Activated CD8-positive, alpha-beta memory T cell treated with anti-CD3 and anti-CD28 coated beads for 24 hours (primary cell): ENCODE measurements around the gene FOXL2.
A peak's percentile ranks its signal among the peaks of the same experiment; 100 is the strongest.

Experiments
- DNase-seq: peaks from one replicate; pipeline ENCODE4 v3.0.0-alpha.2; 2020

FOXL2 gene

DNA sequence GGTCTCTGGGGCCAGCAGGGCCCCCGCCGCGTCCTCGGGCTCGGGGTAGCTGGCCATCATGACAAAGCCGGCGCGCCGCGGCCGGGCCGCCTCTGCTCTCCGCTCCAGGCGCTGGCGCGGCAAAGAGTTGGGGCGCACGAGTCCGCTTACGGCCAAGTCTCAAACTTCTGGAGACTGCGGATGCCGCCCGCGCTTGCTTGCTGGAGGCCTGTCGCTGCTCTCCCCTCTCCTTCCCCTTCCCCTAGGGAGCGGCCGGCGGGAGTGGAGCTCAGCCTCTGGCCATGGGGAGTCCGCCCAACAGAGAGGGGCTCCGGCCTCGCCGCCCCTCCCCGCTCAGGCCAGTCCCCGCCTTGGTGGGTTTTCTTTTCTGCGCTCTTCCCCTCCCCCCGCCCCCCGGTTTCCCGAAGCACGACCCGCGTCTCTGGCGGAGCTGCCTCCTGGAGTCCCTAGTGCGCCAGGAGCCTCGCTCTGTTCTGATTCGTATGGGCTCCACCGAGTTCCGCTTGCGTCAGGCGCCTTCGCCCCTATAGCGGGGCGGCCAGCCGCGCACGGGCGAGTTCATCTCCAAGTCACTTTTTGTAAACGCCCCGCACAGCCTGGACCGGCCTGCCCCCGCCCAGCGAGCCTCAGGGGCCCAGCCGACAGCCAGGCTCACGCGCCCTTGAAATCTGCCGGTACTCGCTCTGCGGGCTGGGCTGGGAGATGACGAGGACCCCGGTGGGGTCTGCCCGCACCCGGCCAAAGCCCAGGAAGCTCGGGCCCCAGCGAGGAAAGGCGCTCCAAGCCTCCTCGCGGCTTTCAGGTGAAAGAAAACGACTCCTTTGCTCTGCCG lies at the start of gene FOXL2, which contains the start of gene FOXL2NB:
FOXL2 (minus strand) TSS at position 475 of the 832 bp plus-strand sequence; CDS start at position 60, 415 bp downstream.
FOXL2NB (plus strand) TSS at position 555 of the 832 bp plus-strand sequence; CDS start at position 703, 148 bp downstream.
- peak; percentile 69 for DNase-seq

DNA sequence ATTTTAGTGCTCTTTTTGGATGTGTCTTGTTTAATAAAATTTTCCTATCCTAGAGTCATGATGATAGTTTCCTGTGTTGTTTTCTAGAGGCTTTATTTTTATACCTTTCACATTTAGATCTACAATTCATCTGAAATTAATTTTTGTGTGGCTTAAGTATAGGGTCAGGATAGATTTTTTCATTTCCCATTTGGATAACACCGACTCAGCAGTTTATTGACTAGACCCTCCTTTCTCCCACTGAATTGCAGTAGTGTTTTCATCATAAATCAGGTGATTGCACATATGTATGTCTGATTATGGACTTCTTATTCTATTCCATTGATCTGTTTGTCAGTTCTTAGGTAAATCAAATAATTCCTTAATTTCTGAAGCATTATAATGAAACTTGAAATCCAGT lies 48.8 kb upstream of the FOXL2 start:
- DNase-seq = no peak

DNA sequence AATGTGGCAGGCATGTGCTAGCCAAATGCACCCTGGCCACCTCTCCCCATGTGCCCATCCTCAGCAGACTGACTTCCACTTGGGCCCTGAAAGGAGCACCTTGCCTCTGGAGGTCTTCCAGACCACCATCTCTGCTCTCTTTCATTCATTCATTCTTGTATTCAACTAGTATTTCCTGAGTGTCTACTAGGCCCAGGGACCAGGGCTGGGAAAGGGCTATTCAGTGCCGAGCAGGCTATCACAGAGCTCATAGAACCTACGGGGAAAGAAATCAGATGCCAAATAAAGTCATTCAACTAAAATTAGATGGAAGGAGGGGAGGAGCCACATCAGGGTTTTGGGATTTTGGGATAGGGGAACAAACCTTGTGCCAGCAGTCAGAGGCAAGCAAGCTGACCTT lies 40.2 kb upstream of the FOXL2 start:
- no peak for DNase-seq

DNA sequence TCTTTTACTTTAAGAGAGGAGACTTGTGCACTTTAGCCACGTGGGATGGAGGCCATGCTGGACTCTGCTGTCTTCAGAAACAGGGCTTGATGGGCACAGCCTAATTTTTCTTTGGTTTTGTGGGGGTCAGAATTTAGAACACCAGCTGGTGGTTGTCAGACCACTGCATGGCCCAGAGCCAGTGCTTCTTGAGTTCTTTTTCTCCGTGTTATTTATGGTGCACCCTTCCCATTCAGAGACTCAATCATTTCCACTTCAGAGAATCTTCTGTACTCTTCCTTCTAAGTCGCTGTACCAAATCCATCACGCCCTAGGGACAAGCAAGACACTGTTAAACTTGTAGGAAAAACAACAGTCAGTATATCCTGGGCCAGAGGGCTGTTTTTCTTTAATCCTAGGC lies 39.0 kb upstream of the FOXL2 start:
- DNase-seq = no peak

DNA sequence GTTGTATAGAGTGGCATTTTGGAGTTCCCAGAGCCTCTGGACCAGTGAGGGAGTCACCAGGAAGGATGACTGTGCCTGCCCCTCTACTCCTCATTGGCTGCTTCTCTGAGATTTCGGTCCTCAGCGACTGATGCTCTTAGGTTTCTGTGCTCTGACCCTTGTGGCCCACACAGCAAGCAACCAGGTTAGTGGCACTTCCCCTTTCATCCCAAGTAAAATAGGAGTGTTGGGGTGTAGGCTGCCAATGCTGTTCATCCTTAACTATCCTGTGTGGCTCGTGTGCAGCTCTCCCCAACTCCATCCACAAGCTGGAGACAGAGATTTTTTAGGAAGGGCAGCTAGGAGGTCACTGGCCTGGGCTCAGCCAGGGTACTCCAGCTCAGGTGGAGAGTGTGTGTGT lies 37.9 kb upstream of the FOXL2 start:
- no peak for DNase-seq

DNA sequence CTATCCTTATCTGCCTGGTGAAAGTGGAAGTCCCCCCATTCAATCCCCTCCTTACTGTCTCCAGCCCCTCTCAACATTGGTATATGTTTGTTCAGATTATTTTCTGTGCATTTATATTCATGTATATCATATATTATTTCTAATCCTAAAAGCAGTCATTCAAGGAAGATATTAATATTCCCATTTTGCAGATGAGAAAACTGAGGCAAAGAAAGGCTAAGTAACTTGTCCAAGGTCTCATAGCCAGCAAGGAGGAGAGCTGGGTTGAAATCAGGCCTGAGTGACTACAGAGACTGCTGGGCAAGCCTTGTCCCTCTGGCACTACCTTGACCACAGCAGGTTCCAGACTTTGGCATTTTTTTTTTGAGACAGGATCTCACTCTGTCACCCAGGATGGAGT lies 29.1 kb upstream of the FOXL2 start:
- no peak for DNase-seq

DNA sequence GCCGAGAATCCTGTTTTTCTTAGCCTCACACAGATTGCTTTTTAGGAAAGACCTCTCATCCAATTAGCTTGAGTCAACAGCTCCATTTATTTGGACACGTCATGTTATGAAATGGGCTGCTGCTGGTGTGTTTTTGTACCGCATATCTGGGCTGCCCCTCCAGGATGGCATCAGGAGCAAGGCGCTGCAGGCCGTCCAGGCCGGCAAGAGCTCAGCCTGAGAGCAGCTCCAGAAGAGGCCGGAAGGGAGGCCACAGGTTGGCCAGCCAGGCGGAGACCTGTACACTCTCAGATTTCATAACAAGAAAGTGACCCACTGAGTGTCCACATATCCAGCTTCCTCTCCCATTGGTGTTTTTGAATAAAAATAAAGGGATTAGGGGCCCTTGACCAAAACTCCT lies 28.4 kb upstream of the FOXL2 start:
- DNase-seq = no peak

DNA sequence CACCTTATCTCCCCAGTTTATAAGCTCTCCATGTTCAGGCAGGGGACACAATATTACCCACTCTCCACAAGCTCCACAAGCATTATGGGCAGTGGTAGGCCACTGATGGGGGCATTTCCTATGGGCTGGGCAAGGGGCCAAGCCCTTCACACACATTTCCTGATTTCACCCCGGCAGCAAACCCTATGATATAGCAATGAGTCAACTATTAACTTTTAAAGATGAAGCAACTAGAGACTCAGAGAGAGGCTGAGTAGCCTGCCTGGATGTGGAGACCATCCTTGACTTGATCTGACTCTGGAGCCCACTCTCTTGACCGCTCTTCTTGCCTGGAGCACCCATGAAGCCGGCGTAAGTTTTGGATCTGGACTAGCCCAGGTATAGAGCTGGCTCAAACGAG lies 27.5 kb upstream of the FOXL2 start:
- no peak for DNase-seq

DNA sequence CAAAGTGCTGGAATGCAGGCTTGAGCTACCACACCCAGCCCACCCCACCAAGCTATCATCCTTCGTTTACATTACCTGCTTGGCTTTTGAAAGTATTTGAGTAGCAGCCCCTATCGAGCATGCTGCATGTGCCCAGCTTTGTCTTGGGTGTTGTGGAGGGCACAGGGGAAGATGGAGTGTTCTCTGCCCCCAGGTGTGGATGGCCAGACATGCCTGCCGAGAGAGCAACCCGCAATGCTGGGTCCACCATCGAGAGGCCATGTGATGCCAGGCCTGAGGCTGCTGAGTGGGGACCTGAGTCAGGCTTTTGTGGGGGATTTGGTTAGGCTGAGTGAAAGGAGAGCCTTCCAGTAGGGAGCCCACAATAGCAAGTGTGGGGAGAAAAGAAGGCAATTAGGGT lies 26.0 kb upstream of the FOXL2 start:
- DNase-seq = no peak

DNA sequence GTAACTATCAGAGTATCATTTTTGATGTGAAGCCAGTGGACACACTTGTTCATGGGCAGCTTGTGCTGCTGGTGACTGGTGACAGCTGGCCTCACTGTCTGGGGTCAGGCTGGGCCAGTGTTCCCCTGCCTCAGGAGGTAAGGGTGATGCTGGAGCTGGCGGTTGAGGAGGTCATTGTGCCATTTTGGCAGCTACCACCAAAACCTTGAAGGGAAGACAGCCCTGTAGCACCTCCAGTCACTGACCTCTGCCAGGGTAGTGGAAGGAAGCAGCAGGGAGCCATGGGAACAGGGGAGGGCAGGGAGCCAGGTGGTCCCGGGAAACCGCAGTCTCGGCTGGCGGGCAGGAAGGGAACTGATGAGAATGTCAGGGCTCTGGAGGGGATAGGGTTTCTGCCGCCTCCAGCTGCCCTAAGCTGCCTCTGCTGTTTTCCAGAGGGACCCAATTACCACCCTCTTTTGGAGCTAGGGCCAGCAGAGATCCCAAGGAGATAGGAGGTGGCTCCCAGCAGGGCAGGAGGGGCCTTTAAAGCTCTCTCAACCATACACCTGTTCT lies 24.9 kb upstream of the FOXL2 start:
- no peak for DNase-seq

DNA sequence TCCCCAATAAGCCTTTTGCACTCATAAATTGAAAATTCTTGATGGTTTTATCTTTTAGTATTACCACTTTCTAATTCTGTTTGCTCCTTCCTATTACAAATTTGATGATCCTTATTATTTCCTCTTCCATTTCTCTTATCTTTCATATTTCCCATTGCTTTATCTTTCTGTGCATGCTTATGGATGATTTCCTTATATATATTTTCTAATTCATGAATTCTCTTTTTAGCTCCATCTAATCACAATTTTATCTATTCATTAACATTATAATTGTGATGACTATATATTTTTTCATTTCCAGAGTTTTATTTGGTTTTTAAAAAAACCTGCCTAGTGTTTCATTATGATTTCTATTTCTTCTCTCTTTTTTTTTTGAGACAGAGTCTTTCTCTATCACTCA lies 18.0 kb upstream of the FOXL2 start:
- no peak for DNase-seq

DNA sequence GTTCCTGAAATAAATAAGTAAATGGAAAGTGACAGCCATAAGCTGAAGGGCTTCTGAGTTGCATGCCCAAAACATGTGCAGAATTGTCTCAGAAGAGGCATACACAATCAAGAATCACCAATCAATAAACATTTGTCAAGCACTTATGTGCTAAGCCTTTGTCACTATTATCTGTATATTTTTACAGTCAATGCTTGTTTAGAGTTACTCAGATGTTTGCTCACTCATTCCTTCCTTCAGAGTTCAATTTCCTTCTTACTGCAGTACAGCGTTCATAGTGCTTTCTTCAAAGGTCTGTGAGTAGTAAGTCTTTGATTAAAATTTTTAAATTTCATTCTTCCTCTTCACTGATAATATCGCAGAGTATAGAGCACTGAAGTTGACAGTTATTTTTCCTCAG lies 17.3 kb upstream of the FOXL2 start:
- DNase-seq = no peak

DNA sequence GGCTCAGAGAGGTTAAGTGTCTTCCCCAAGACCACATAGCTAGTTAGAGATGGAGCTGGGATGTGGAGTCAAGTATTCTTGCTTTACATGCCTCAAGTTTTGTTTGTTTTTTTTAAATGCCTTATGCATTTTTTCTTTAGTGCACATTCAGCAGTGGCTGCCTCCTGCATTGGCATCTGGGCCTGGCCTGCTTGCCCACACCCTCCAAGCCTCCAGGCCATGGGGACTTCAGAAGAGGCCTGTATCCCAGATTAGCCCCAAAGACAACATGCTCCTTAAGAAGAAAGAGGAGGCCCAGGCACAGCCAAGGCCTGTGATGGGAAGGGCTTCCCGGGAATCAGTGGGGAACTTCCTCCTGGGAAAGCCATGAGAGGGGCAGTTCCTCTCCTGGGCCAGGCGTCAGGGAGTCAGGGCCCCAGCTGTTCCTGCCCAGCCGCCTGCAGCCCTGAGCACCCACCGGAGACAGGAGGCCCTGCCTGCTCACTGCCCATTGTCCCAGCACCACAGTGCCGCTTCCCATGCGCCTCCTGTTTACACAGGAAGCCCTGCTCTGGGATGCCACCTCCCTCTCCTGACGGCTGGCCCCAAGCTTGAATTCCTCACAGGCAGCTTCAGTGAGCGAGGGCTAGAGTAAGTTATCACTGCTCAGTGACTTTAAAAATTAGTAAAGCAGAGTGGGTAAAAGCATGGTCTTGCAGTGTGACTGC lies 16.1 kb upstream of the FOXL2 start:
- peak; percentile 43 for DNase-seq

DNA sequence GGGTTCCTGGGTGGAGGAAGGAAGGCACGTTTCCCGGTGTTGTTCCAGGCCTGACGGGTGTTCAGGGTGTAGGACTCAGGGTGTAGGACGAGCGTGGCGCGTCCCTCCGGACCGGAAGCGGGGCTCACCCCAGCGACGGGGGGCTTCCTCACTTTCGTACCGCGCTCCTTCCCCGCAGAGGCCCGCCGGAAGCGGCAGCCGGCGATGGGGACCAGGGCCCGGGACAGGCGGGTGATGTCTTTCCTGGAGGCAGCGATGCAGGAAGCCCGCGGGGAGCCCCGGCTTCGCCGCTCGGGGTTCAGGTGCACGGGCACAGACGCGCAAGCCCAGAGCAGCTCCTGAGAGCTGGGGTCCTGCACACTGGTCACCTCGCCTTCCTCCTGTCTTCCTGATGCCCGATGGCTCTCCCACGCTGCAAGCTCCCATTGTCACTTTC lies 13.5 kb upstream of the FOXL2 start:
- peak; percentile 60 for DNase-seq

DNA sequence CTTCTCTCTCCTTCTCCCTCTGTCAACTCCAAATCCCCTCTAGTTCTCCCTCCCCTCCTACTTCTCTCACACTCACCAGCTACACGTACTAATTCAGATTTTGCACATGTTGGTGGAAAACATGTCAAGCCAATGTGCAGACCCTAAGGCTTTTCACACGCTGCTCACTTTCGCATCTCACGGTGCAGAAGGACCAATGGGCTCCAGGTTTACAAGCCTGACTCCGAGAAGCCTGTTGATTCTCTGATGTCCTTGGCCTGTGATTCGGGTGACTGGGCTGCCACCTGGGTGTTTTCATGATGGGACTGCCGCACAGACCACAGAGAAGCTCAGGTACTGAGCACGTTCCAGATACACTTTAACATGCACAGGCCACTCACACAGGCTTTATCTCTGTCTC lies 3.8 kb upstream of the FOXL2 start:
- peak; percentile 49 for DNase-seq

DNA sequence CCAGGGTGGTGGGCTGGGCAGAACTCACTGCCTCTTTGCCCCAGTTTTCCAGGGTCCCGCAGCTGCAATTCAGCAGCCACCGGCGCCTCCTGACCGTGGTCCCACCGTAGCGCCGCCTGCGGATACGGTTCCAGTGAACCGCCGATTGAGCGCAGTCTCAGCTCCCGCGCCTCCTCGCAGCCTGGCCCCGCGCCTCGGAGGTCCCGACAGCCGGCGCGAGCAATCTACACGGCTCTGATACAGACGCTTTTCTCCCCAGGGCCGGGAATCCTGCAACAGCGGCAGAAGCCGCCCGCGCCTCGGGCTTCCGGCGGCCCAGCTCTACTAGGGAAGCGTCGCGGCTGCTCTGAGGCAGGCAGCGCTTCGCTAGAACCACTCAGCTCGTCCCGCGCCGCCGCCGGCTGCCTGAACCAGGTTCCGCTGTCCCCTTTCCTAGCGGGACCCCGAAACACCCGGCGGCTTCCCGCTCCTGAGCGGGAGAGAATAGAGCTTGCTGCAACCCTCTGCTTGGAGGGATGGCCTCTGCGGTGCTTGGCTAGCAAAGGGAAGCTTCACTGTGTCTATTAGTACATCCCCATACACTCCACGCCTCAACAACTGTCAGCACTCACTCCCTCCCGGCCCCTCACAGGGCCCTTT lies 3.2 kb upstream of the FOXL2 start:
- peak; percentile 66 for DNase-seq

DNA sequence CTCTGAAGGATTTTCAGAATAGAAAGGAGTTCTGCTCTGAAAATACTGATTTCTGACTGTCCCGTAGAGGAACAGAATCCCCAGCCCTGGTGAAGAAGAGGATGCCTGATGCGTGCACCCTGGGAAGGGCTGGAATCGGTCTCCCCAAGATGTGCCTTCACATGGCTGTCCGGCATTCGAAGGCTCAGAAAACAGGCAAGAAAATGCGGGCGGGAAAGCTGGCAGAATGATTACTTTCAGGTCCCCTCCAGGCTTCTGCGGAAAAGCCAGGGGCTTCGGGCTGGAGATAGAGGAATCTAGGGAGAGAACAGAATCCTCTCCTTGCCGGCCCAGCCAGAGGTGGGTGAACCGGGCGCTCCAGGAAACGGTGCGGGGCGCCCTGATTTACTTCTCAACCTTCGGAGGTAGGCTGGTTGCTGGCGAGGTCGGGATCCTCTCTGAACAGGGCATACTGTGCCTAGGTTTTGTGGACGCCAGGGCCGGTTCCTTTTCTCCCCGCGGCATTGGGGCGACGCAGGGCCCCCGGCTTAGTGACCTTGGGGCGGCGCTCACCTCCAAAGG lies 2.6 kb upstream of the FOXL2 start:
- DNase-seq = peak; percentile 57

DNA sequence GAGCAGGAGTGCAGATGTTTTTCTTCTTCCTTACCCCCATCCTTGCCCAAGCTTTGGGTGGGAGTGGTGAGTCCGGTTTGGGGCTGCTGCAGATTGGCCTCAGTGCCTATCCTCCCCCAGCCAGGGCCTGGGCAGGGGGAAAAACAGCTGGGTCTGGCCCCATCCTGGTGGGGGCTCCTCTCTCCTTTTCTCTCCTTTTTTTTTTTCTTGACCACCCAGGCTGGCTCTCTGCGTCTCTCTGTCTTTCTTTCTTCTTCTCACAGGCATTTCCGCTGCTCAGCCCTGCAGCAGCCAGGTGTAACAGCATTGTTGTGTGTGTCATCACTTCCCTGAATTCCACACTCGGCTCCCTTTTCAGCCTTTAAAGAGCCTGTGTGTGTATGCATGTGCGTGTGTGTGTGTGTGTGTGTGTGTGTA lies 2.1 kb upstream of the FOXL2 start:
- peak; percentile 52 for DNase-seq

DNA sequence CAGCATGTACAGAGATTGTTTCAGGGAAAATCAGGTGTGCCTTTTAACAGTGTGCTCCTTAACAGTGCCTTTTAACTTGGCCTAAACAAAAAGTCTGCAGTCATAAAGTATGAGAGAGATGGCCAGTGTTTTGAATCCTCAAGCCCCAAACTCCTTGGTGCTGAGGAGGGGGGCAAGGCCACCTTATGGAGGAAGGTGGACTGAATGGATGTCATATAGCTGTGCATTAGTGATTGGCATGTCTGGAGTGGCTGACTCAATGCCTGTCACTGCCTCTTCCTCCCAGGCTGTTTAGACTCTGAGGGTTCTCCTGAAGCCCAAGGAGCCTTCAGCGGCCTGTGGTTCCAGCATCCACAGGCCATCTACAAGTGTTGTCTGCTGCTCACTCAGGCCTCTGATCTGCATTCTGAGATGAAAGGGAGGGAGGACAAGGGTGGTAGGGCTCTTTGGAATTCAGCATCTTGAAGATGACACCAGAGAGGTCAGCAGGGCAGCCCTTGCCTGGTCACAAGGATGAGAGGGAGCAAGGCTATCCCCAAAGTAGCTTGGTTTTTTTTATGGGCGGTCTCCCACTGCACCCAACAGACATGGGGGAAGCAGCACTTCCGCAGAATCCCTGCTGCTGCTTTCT lies 1.5 kb upstream of the FOXL2 start:
- DNase-seq = peak; percentile 54

DNA sequence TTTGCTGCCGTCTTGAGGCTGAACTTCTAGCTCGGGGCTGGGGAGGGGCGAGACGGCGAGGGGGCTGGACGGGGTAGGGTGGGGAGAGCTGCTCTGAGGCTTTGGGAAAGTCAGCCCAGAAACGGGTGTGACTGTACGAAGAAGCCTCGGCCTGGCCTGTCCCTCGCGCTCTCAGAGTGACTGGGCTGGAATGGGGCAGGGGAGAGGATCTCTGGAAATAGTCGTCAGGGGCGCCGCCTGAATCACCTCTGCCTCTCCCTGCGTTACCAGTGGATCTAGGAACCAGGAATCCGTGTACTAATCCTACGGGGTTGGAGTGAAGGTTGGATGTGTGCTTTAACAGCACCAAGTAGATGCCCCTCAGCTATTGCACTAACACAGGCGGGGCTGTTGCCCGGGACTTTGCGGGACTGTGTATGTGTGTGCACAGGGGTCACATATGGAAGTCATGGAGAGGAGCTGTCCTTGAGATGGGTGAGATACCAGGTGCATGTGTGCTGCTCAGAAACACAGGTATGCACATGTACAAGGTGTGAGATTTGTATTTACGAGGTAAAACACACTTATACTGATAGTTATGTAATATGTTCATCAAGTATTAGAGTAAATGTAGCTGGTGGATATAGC lies 671 bp upstream of the FOXL2 start:
- peak; percentile 62 for DNase-seq

DNA sequence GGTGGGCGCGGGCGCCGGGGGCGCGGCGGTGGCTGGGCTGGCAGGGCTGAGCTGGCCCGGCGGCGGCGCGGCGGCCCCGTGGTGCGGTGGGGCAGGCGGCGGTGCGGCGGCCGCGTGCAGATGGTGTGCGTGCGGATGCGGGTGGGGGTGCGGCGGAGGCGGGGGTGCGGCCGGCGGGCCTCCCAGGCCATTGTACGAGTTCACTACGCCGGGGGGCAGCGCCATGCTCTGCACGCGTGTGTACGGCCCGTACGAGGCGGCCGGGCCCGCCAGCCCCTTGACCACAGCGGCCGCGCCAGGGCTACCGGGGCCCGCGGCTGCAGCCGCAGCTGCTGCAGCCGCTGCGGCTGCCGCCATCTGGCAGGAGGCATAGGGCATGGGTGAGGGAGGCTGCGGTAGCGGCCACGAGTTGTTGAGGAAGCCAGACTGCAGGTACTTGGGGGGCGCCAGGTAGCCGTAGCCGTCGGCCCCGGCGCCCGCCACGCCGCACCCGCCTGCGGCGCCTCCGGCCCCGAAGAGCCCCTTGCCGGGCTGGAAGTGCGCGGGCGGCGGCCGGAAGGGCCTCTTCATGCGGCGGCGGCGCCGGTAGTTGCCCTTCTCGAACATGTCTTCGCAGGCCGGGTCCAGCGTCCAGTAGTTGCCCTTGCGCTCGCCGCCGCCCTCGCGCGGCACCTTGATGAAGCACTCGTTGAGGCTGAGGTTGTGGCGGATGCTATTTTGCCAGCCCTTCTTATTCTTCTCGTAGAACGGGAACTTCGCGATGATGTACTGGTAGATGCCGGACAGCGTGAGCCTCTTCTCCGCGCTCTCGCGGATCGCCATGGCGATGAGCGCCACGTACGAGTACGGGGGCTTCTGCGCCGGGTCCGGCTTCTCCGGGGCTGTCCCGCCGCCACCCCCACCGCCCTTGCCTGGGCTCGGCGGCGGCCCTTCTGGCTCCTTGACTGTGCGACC lies 951 bp downstream of the FOXL2 start:
- DNase-seq = peak; percentile 67
